BE2C (cell line): ENCODE results near the gene ZNF580.

Experiments used
- DNase-seq: peaks from one replicate; pipeline ENCODE4 v3.0.0-alpha.2; 2020
- H3K27me3 ChIP-seq: fragments of 250-450 bp; sonication (Bioruptor Pico); 2 replicates; pipeline ENCODE4 v1.5.1; 2020; ENCODE audit warnings: mild to moderate bottlenecking
- H3K36me3 ChIP-seq: fragments of 250-450 bp; sonication (Bioruptor Pico); 2 replicates; pipeline ENCODE4 v1.5.1; 2020; ENCODE audit warnings: mild to moderate bottlenecking
- H3K4me1 ChIP-seq: fragments of 250-450 bp; sonication (Bioruptor Pico); 2 replicates; pipeline ENCODE4 v1.5.1; 2020
- H3K4me3 ChIP-seq: 2 replicates; pipeline ENCODE4 v1.5.1; 2011; ENCODE audit warnings: low read depth, low read length
- H3K9me3 ChIP-seq: fragments of 250-450 bp; sonication (Bioruptor Pico); 2 replicates; pipeline ENCODE4 v1.5.1; 2020
- CTCF ChIP-seq: IDR thresholded peaks from 2 replicates; pipeline ENCODE4 v1.5.1; 2012; ENCODE audit warnings: mild to moderate bottlenecking, low read depth, low read length

Gene ZNF580

GRCh38 chr19:55676383-55676782 is 35.6 kb downstream of the ZNF580 start:
- Histone ChIP-seq H3K27me3 (no peaks in the 10 kb centered on the region), H3K4me1 (peaks cover 19% of the 10 kb centered on the region), H3K9me3 (no peaks in the 10 kb centered on the region), H3K36me3 (peaks cover 55% of the 10 kb centered on the region), H3K4me3 (peak overlapping the region; percentile 95)
- no peak for DNase-seq
- no peak for TF ChIP-seq CTCF

- Histone ChIP-seq H3K27me3 (no peaks in the 10 kb centered on the region), H3K9me3 (no peaks in the 10 kb centered on the region), H3K4me3 (peak overlapping the region; percentile 95), H3K4me1 (peaks cover 19% of the 10 kb centered on the region), H3K36me3 (peaks cover 60% of the 10 kb centered on the region)
- no peak for TF ChIP-seq CTCF
- DNase-seq: no peak
Measured at GRCh38 chr19:55676889-55677505, 36.2 kb downstream of the ZNF580 start.

GRCh38 chr19:55677572-55678028 is 36.8 kb downstream of the ZNF580 start:
- H3K4me3 ChIP-seq: peak overlapping the region; percentile 95
- H3K27me3 ChIP-seq: no peaks in the 10 kb centered on the region
- DNase-seq: peak; percentile 56
- no peaks in the 10 kb centered on the region for H3K9me3 ChIP-seq
- TF ChIP-seq CTCF: no peak
- peaks cover 19% of the 10 kb centered on the region for H3K4me1 ChIP-seq
- H3K36me3 ChIP-seq: peaks cover 59% of the 10 kb centered on the region

- Histone ChIP-seq H3K9me3 (no peaks in the 10 kb centered on the region), H3K4me1 (peaks cover 19% of the 10 kb centered on the region), H3K27me3 (no peaks in the 10 kb centered on the region), H3K4me3 (peak overlapping the region; percentile 95; the same call in 1 of the 2 replicates), H3K36me3 (peaks cover 63% of the 10 kb centered on the region)
- peak; percentile 5 for DNase-seq
- no peak for TF ChIP-seq CTCF
Measured at GRCh38 chr19:55678121-55678671, 37.4 kb downstream of the ZNF580 start.

GRCh38 chr19:55679343-55680257 is 38.8 kb downstream of the ZNF580 start:
- no peak for TF ChIP-seq CTCF
- Histone ChIP-seq H3K9me3 (no peaks in the 10 kb centered on the region), H3K27me3 (no peaks in the 10 kb centered on the region), H3K36me3 (peaks cover 67% of the 10 kb centered on the region), H3K4me3 (no peak overlapping the region), H3K4me1 (peaks cover 14% of the 10 kb centered on the region)
- peak; percentile 5 for DNase-seq
